C1 segment of cervical spinal cord (tissue), 14 donors: ENCODE measurements around the gene LCN15.
"Not testable (repeated sequence)": the region's sequence is repeated elsewhere in the genome, so short reads cannot be mapped to it uniquely, and the experiment has no call there.

Experiments used
- DNase-seq, 14 donors: peaks; one replicate each; lab custom pipeline; 2025; lab: John Stamatoyannopoulos, UW

LCN15 gene

DNA sequence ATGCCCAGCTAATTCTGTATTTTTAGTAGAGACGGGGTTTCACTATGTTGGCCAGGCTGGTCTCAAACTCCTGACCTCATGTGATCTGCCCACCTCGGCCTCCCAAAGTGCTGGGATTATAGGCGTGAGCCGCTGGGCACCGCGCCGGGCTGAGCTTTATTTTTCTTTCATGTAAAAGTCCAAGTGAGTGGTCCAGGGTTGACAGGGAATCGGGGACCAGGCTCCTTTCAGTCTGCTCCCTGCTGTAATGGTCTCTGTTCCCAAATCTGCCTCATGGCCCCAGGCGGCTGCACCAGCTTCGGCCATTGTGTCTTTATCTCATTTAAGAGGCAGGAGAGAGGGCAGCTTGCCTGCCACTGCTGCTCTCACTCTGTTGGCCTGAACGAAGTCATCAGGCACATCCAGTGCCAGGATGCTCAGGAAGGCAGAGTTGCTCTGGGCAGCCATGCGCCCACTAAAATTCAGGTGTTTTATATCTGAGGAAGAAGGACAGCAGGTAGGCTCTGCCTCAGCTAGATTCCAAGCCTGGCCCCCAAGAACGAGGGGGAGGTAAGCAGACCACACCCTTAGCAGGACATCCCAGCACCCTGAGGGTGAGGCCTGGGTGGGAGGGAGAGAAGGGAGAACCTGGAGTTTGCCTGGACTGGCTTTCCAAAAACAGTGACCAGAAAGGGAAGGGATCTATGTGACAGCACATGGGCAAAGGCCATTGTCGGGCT is 30.1 kb upstream of the LCN15 start:
- DNase-seq = no peak

DNA sequence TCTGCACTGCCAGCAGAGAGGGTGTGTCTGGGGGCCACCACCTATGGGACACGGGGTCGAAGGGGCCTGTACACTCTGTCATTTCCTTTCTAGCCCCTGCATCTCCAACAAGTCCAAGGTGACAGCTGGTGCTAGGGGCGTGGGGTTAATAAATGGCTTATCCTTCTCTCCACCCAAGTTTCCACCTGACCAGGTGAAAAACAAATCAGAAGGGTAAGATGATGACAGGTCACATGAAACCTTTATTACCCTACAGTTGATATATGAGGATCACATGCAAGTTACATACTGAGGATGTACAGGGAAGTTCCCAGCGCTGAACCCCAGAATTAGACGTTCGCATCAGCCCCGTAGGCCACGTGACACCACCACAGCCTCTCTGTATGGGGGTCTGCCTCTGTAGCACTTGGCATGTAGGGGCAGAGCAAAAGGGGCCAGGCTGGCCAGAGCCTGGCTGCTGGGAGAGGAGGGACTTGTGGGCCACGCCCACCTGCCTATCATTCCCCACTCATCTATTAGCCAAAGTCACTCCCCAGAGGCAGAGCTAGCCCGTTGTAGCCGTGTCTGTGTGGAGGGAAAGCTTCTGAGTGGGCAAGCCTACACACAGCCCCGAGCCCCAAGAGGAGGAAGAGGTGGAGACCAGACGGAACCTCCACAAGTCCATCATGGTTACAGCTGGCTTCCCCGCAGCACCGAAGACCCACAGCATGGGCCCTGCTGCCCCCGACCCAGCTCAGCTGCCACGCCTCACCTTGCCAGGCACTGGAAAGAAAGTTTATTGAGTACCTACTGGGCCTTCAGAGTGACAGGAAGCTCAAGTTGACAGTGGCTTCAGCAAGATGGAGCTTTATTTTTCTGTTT is 29.0 kb upstream of the LCN15 start:
- DNase-seq = no peak

DNA sequence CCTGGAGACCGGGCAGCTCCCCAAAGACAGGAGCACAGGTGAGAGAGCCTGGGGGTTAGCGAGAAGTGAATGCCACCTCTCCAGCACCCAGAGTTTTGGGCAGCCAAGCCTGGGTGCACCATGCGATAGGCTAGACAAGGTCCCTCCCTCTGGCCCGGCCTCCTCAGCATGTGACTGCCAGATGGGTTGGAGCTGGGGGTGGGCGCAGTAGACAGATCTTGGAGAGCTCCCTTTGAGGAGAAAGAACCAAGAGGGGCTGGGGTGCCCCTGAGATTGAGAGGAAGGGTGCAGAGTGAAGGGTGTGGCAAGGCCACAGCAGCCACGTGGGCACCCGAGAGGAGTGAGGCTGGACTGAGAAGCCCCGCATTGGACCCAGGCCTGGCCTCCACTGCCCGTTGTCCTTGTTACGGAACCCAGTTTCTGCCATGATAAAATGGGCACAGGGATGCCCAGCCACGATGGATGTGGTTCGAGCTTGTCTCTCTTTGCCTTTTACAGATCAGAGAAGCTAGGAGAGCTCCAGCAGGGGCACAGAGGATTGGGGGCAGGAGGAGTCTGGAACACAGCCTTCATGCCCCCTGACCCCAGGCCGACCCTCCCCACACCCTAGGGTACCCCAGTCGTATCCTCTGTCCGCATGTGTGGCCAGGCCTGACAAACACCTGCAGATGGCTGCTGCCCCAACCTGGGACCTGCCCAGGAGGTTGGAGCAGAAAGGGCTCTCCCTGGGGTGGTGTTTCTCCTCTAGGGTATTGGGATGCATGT is 28.2 kb upstream of the LCN15 start:
- no peak for DNase-seq

DNA sequence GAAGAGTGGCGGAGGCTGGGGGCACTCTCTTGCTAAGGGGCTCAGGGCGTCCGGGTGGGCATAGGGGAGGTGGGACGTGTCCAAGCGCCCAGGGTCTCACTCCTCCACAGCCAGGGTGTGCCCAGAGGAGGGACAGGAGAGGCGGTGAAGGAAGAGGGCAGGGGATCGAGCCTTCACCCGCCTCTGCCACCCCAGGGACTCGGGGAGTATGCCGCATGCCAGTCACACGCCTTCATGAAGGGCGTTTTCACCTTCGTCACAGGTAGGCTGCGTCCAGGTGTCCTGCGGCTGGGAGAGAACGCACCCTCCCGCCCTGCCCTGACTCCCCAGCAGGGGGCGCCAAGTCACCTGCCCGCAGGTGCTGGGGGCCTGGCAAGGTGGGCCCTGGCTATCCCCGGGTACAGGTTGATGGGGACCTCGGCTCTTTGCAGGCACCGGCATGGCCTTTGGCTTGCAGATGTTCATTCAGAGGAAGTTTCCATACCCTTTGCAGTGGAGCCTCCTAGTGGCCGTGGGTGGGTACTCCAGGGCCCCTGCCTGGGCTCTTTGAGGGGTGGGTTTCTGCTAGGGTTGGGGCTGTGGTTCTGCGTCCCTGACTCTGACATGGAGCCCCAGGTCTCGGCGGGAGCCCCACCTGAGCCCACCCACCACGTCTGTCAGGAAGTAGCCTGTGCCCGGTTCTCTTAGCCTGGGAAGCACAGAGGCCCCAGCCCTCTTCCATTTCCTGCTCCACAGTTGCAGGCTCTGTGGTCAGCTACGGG is 27.4 kb upstream of the LCN15 start:
- DNase-seq = peak in 6 of 14 donors; percentile 12 to 68 (median 56)

DNA sequence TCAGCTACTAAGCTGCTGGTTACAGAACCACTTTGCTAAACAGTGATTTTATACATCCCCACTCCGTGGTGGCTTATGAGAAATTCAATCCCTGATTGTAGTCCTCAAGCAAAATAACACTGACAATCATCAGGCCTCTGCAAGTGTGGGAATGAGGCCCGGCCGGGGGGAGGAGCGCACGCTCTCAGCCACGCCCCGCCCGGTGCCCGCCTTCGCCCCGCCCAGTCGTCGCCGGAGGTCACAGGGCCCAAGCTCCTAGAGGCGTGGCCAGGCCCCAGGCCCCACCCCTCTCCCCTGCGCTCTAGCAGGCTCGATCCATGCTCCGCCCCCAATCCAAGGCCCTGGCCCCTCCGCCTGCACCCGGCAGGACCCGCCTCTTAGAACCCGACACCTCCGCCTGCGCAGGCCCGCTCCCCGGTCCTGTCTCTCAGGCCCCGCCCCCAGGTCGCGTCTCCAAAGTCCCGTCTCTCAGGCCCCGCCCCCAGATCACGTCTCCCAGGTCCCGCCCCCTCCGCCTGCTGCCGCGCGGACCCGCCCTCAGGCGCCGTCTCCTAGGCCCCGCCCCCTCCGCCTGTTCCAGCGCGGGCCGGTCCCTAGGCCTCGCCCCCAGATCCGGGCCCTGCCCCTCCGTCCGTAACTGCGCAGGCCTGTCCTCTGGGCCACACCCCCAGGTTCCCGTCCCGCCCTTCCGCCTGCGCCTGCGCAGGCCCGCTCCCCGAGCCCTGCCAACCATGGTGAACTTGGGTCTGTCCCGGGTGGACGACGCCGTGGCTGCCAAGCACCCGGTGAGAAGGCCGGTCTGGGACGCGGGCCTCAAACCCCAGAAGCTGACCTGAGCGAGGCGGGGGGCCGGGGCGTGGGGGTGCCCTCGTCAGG is 26.6 kb upstream of the LCN15 start, which contains the start of gene TMEM141:
TMEM141 (plus strand) TSS at position 705 of the 876 bp plus-strand sequence; CDS start at position 732, 27 bp downstream.
- peak; percentile 93 to 100 (median 100) for DNase-seq

DNA sequence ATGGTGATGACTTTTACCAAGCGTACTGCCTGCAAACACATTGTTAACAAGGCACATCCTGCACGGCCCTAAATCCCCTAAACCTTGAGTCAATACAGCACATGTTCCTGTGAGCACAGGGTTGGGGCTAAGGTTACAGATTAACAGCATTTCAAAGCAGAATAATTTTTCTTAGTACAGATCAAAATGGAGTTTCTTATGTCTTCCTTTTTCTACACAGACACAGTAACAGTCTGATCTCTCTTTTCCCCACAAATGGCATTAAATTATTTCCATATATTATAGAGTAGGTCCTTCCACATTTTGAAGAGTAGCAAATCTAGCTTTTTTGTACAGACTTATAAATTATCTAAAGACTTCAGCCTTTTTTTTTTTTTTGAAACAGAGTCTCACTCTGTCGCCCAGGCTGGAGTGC is 25.2 kb upstream of the LCN15 start:
- no peak for DNase-seq

DNA sequence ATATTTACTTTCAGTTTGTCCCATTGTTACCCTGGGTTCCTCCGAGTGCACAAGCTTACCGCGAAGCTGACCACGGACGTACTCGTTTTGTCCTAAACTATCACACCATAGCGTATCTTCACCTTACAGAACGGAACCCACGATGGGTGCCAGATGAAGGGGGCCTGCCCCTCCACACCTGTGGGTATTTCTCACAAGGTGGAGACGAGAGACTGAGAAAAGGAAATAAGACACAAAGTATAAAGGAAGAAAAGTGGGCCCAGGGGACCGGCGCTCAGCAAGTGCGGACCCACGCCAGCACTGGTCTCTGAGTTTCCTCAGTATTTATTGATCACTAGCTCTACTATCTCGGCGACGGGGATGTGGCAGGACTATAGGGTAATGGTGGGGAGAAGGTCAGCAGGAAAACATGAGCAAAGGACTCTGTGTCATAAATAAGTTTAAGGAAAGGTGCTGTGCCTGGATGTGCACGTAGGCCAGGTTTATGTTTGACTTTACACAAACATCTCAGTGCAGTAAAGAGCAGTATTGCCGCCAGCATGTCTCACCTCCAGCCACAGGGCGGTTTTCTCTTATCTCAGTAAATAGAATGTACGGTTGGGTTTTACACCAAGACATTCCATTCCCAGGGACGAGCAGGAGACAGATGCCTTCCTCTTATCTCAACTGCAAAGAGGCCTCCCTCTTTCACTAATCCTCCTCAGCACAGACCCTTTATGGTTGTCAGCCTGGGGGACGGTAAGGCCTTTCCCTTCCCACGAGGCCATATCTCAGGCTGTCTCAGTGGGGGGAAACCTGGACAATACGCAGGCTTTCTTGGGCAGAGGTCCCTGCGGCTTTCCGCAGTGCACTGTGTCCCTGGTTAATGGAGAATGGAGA is 24.6 kb upstream of the LCN15 start:
- not testable (repeated sequence) for DNase-seq

DNA sequence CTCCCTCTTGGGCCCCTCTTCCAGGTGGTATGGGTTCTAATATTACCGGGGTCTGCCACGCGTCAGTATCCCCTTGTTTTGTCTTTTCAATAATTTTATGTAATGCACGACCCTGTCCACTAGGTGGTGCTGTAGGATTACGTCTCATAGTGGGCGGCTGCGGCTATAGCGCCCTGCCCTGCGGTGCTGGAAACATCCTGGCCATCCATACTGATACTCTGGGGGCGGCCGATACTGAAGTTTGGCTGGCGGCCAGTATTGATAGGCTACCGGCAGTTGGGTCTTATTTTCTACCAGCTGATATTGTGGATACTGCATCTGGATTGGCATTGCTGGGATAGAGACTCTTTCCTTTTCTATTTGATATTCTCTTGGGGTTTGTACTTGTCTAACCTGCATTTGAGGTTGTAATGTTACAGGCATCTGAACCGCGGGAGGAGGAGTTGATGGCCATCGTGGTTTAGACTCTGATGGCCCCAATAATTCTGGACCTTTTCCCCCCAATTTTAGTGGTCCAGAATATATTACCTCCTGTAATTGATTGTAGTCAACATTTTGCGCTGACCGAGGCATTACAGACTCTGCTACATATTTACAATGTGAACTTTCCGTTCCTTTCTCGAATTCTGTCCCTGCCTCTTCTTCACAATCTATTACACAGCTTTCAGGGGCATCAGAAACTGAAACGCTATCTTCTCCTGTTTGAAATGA is 23.5 kb upstream of the LCN15 start:
- peak in 12 of 14 donors; percentile 15 to 68 (median 52) for DNase-seq

DNA sequence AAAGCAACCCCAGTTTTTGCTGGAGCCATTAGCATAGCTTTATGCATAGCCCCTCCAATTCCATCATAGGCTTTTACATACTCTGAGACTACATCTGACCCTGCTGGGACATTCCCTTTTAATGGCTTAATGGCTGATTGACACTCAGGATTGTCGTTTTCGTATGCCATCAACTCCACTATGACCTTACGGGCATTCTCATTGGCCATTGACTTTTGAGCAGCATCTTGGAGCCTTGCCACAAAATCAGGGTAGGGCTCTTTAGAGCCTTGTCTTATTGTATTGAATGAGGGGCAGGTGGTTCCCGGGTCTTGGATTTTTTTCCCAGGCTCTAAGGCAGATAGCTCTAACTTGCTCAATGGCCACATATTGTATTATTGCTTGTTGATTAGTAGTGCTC is 22.7 kb upstream of the LCN15 start:
- DNase-seq = peak in 1 of 14 donors; percentile 40

DNA sequence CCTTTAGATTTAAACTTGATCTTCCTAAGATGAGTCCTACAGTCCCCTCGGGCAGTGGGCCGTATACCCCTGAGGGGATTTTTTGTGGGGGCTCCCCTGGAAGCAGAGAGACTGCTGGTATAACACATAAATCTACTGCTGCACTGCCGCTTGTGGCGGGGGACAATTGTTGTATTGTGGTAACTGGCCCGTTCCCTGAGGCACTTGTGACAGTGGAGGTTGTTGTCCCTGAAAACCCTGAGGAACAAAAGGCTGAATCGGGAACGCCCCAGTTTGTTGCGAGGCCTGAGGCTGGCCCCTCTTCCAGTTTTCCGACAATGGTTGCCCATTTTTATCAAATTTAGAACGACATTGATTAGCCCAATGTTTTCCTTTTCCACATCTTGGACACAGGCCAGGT is 22.1 kb upstream of the LCN15 start:
- DNase-seq = peak in 9 of 14 donors; percentile 31 to 70 (median 49)

DNA sequence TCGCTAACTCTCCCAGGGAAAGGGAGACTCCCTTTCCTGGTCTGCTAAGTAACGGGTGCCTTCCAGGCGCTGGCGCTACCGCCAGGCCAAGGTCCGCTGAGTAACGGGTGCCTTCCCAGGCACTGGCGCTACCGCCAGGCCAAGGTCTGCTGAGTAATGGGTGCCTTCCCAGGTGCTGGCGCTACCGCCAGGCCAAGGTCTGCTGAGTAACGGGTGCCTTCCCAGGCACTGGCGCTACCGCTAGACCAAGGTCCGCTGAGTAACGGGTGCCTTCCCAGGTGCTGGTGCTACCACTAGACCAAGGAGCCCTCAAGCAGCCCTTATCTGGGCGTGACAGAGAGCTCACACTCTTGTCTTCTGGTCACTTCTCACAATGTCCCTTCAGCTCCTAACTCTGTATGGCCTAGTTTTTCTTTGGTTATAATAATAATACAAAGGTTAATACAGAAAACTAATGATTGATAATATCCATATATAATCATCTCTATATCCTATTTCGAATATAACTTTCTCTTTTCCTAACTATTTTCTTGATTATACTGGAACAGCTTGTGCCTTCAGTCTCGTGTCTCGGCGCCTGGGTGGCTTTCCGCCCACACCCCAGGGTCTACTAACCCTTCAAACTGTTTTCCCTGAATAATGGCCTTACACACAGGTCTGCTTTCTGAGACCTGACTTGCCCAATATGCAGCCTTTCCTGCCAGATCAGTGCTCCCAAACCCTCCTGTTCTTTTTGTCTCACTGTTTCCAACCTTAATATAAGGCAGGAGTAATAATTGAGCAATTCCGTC is 21.4 kb upstream of the LCN15 start:
- DNase-seq = peak in 1 of 14 donors; percentile 41

DNA sequence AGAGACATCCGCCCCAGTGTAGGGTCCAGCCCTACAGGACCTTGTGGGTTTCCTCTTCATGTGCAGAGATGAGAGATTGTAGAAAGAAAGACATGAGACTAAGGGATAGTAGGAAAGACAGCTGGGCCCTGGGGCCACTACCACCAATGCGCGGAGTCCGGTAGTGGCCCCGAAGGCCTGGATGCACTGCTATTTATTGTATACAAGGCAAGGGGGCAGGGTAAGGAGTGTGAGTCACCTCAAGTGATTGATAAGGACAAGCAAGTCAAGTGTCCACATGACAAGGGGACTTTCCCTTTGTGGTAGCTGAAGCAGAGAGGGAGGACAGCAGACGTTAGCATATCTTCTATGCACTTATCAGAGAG is 20.7 kb upstream of the LCN15 start:
- no peak for DNase-seq

DNA sequence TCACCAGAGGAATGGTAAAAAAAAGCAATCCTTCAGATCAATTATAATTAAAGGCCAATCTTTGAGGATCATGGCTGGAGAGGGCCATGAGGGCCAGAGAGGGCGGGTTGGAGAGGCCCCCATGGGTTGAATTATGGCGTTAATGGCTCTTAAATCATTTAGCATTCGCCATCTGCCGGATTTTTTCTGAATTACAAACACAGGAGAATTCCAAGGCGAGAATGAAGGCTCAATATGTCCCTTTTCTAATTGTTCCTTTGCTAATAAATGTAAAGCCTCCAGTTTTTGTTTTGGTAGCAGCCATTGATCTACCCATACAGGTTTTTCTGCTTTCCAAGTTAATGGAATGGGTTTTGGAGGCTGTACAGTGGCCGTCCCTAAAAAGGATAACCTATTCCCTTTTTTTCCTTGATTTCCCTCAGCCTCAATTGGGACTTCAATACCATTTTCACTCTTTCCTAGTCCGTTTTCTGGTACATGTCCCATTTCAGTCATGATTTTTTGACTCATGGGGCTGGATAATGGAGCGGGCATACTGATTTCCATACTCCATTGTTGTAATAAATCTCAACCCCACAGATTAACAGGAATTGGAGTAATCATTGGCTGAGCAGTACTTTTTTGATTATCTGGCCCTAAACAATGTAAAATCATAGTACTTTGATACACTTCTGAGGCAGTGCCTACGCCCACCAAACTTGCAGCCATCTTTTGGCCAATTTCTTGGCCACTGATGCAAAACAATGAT is 20.1 kb upstream of the LCN15 start:
- peak in 2 of 14 donors; percentile 5 to 31 for DNase-seq

DNA sequence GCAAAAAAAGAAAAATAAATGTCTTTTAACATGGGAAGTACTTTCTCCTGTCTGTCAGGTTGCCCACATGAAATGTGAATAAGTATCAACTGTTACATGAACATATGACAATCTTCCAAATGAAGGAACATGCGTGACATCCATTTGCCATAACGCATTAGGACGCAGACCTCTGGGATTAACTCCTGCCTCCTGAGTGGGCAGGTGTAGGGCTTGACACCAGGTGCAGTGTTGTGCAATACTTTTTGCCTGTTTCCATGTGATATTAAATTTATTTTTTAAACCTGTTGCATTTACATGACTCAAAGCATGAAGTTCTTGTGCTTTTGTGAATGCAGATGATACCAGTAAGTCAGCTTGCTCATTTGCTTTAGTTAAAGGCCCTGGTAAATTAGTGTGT is 18.1 kb upstream of the LCN15 start:
- no peak for DNase-seq

DNA sequence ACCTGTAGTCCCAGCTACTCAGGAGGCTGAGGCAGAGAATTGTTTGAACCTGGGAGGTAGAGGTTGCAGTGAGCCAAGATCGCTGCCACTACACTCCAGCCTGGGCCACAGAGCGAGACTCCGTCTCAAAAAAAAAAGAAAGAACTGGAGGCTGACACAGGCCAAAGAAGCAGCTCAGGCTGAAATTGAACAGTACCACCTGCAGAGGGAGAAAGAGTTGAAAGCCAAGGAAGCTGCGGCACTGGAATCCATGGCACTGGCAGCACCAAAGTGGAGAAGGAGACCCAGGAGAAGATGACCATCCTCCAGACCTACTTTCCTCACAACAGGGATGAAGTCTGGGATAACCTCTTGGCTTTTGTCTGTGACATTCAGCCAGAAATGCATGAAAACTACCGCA is 15.5 kb upstream of the LCN15 start:
- no peak for DNase-seq

DNA sequence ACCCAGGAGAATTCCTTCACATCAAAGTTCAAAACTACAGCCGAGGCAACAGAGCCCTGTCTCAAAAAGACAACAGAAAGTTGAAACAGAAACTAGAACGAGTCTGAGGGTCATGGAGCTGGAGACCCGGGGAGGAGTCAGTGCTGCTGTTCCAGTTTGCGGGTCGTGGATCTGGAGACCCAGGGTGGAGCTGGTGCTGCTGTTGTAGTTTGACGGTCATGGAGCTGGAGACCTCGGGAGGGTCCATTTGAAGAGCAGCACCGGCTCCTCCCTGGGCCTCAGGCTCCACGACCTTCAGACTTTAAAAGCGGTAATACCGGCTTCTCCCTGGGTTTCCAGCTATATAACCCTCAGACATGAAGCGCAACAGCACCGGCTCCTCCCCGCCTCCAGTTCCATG is 13.0 kb upstream of the LCN15 start:
- DNase-seq = no peak

DNA sequence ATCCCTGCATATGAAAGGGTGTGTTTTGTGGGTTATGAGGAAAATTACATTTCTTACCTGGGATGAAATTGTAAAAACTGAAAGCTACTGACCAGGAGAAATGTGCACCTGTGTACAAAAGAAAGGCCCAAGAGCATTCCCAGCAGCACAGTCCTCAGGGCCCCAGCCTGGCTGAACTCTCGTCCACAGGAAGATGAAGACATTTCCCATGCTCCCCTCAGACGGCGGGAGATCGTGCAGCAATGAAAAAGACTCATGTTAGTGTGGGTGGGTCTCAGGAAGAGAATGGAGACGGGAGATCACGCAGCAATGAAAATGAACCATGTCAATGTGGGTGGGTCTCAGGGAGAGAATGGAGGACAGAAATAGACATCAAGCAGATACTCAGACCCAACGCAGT is 12.6 kb upstream of the LCN15 start:
- DNase-seq = no peak
